Measurements from ENCODE around the gene DIAPH3.

The DIAPH3 gene

GRCh38 chr13:59997976-59998375, 165.8 kb downstream of the DIAPH3 start:
- Mint-ChIP-seq H3K27me3 (ENCODE audit: low read depth, poor library complexity) (no peaks in the 10 kb centered on the region), H3K4me3 (no peak overlapping the region), H3K9me3 (peaks cover 3% of the 10 kb centered on the region), H3K36me3 (ENCODE audit: low read depth) (peaks cover 9% of the 10 kb centered on the region), H3K4me1 (no peaks in the 10 kb centered on the region), H3K27ac (no peak overlapping the region)
- no peak for TF ChIP-seq CTCF (IDR thresholded peaks at IDR 0.05)
- no peak for DNase-seq

DNA sequence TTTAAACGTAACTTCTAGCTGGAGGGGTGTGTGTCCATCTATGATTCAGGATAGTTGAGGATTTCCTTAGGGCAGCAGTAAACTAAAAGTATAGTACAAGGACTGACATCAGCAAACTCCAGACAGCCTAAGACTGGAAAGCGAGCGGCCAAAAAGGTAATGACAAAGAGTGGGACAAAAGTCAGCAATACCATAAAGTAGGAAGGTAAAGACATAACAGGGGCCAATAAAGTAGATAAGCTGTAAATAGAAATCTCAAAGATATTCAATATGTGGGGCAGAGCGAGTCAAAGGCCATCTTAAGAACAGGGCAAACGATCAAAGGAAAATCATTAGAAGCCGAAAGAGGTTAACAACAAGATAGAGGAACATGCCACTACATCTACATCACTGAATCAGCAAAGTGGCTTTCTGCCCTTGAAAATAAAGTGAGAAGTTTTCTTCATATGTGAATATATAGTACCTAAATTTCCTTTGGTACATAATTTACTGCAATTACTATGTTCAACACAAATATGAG, 167.2 kb downstream of the DIAPH3 start:
- no peak overlapping the region for H3K27ac Mint-ChIP-seq
- peaks cover 10% of the 10 kb centered on the region for H3K36me3 Mint-ChIP-seq (ENCODE audit: low read depth)
- no peaks in the 10 kb centered on the region for H3K27me3 Mint-ChIP-seq (ENCODE audit: low read depth, poor library complexity)
- no peaks in the 10 kb centered on the region for H3K4me1 Mint-ChIP-seq
- no peak for TF ChIP-seq CTCF (IDR thresholded peaks at IDR 0.05)
- H3K9me3 Mint-ChIP-seq, result peaks cover 3% of the 10 kb centered on the region
- H3K4me3 Mint-ChIP-seq, result no peak overlapping the region
- DNase-seq, result no peak

DNA sequence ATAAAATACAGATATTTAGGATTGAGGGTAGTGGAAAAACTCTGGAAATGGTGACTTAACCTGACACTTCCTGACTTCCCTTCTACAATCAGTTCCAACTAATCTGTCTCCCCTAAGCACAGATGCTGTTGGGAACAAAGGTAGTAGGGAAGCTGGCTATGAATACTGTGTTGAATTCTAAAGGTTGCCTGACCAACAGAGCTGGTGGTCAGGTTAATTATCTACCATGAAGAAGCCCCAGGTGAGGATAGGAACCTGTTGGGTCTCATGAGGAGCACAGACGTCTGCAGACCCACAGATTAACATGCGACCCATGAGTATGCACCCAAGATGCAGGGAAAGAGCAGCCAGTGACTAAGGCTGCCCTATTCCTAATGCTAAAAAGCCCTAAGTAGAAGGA, 172.3 kb downstream of the DIAPH3 start:
- Mint-ChIP-seq H3K4me1 (no peaks in the 10 kb centered on the region), H3K9me3 (peaks cover 4% of the 10 kb centered on the region), H3K27me3 (ENCODE audit: low read depth, poor library complexity) (no peaks in the 10 kb centered on the region), H3K4me3 (no peak overlapping the region), H3K36me3 (ENCODE audit: low read depth) (peaks cover 20% of the 10 kb centered on the region), H3K27ac (no peak overlapping the region)
- DNase-seq, result no peak
- TF ChIP-seq CTCF (IDR thresholded peaks at IDR 0.05), result no peak

GRCh38 chr13:59982631-59983382, 180.9 kb downstream of the DIAPH3 start:
- no peaks in the 10 kb centered on the region for H3K4me1 Mint-ChIP-seq

GRCh38 chr13:59979589-59979988, 184.1 kb downstream of the DIAPH3 start:
- Mint-ChIP-seq H3K36me3 (ENCODE audit: low read depth) (no peaks in the 10 kb centered on the region), H3K27ac (no peak overlapping the region), H3K27me3 (ENCODE audit: low read depth, poor library complexity) (no peaks in the 10 kb centered on the region), H3K4me3 (no peak overlapping the region), H3K4me1 (no peaks in the 10 kb centered on the region), H3K9me3 (no peaks in the 10 kb centered on the region)
- DNase-seq, result no peak
- no peak for TF ChIP-seq CTCF (IDR thresholded peaks at IDR 0.05)

More at GRCh38 chr13:59982631-59983382, 180.9 kb downstream of the DIAPH3 start:
- no peak for TF ChIP-seq CTCF (IDR thresholded peaks at IDR 0.05)
- Mint-ChIP-seq H3K36me3 (ENCODE audit: low read depth) (peaks cover 2% of the 10 kb centered on the region), H3K27ac (no peak overlapping the region), H3K4me3 (no peak overlapping the region), H3K27me3 (ENCODE audit: low read depth, poor library complexity) (no peaks in the 10 kb centered on the region), H3K9me3 (peaks cover under 1% of the 10 kb centered on the region)
- DNase-seq, result no peak

DNA sequence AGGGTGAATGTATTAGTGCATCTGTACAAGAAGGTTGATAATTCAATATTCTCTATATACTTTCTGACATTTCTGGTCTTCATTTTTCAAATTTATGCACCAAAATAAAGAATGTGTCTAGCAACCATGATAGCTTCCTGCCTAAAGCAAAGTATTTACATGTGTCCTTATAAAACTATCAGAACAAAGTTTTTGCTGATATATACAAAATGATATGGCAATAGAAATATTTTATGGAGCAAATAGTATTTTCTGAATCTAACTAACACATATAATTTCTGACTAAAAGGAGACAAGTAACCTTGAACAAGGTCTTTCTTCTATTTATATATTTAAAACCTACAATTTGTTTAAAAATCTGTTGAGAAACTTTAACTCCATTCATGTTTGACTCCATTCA, 184.9 kb downstream of the DIAPH3 start:
- Mint-ChIP-seq H3K27ac (no peak overlapping the region), H3K36me3 (ENCODE audit: low read depth) (no peaks in the 10 kb centered on the region)

More for the DNA sequence above, 184.9 kb downstream of the DIAPH3 start:
- H3K9me3 Mint-ChIP-seq, result no peaks in the 10 kb centered on the region
- no peak for DNase-seq
- peaks cover 5% of the 10 kb centered on the region for H3K4me1 Mint-ChIP-seq
- no peak overlapping the region for H3K4me3 Mint-ChIP-seq
- H3K27me3 Mint-ChIP-seq (ENCODE audit: low read depth, poor library complexity), result no peaks in the 10 kb centered on the region
- no peak for TF ChIP-seq CTCF (IDR thresholded peaks at IDR 0.05)
